ENCODE results near the gene HBM. TPM values are rescaled to one million over a fixed set of nuclear protein-coding genes. Genes with fewer than 3 reads are reported as not detected.
"Not testable (repeated sequence)": the region's sequence is repeated elsewhere in the genome, so short reads cannot be mapped to it uniquely, and the experiment has no call there.

HBM gene
- total RNA-seq, 1 donor from 2014 or later, result not detected

DNA sequence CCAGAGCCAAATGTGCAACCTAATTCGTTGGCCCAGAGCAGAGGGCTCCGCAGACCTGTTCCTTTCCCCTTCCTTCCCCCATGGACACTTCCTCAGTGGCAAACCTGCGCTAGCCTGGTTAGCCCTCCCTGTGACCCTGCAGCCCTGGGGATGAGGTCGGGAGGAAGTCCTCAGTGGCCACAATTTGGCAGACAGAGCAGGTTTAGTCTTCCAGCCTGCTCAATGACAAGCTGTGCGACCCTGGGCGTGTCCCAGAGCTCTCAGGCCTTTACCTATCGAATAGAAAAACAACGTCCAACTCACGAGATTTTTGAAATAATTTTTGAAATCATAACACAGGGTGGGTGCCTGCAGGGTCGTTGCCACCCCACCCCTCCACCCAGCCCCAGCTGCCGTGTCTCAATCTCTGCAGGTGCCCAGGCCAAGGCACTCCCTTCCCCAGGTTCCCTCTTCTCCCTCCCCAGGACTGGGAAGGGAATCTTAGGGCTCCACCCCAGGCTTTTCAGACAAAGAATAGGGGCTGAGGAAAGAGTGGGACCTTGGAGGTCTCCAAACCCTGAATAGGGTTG is 1.4 kb downstream of the HBM start:
- H3K4me1 Mint-ChIP-seq (ENCODE audit: unreplicated experiment), result no peaks in the 10 kb centered on the region
- H3K4me3 Mint-ChIP-seq (ENCODE audit: unreplicated experiment), result no peak overlapping the region
- H3K27ac Mint-ChIP-seq (ENCODE audit: unreplicated experiment), result no peak overlapping the region
- H3K9me3 Mint-ChIP-seq (ENCODE audit: unreplicated experiment), result no peaks in the 10 kb centered on the region
- H3K27me3 Mint-ChIP-seq (ENCODE audit: unreplicated experiment), result peaks cover 28% of the 10 kb centered on the region
- TF ChIP-seq, protein P1, sequence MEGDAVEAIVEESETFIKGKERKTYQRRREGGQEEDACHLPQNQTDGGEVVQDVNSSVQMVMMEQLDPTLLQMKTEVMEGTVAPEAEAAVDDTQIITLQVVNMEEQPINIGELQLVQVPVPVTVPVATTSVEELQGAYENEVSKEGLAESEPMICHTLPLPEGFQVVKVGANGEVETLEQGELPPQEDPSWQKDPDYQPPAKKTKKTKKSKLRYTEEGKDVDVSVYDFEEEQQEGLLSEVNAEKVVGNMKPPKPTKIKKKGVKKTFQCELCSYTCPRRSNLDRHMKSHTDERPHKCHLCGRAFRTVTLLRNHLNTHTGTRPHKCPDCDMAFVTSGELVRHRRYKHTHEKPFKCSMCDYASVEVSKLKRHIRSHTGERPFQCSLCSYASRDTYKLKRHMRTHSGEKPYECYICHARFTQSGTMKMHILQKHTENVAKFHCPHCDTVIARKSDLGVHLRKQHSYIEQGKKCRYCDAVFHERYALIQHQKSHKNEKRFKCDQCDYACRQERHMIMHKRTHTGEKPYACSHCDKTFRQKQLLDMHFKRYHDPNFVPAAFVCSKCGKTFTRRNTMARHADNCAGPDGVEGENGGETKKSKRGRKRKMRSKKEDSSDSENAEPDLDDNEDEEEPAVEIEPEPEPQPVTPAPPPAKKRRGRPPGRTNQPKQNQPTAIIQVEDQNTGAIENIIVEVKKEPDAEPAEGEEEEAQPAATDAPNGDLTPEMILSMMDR (IDR thresholded peaks at IDR 0.05; ENCODE audit: unreplicated experiment), result no peak
- H3K36me3 Mint-ChIP-seq (ENCODE audit: low read depth, unreplicated experiment), result peaks cover 3% of the 10 kb centered on the region
- DNase-seq (ENCODE audit: low spot score), result no peak

GRCh38 chr16:168424-168823 is 2.6 kb downstream of the HBM start:
- Mint-ChIP-seq H3K36me3 (ENCODE audit: low read depth, unreplicated experiment) (peaks cover 3% of the 10 kb centered on the region), H3K27ac (ENCODE audit: unreplicated experiment) (no peak overlapping the region), H3K4me3 (ENCODE audit: unreplicated experiment) (no peak overlapping the region), H3K27me3 (ENCODE audit: unreplicated experiment) (peaks cover 28% of the 10 kb centered on the region), H3K4me1 (ENCODE audit: unreplicated experiment) (no peaks in the 10 kb centered on the region), H3K9me3 (ENCODE audit: unreplicated experiment) (no peaks in the 10 kb centered on the region)
- DNase-seq (ENCODE audit: low spot score), result no peak
- TF ChIP-seq, protein P1 (IDR thresholded peaks at IDR 0.05; ENCODE audit: unreplicated experiment), result no peak

GRCh38 chr16:169014-169413 is 3.2 kb downstream of the HBM start:
- Mint-ChIP-seq H3K36me3 (ENCODE audit: low read depth, unreplicated experiment) (peaks cover 3% of the 10 kb centered on the region), H3K27ac (ENCODE audit: unreplicated experiment) (no peak overlapping the region), H3K9me3 (ENCODE audit: unreplicated experiment) (no peaks in the 10 kb centered on the region), H3K27me3 (ENCODE audit: unreplicated experiment) (peaks cover 28% of the 10 kb centered on the region), H3K4me1 (ENCODE audit: unreplicated experiment) (no peaks in the 10 kb centered on the region), H3K4me3 (ENCODE audit: unreplicated experiment) (no peak overlapping the region)
- TF ChIP-seq, protein P1 (IDR thresholded peaks at IDR 0.05; ENCODE audit: unreplicated experiment), result no peak
- no peak for DNase-seq (ENCODE audit: low spot score)

GRCh38 chr16:170088-170507 is 4.3 kb downstream of the HBM start:
- H3K4me3 Mint-ChIP-seq (ENCODE audit: unreplicated experiment); H3K9me3 Mint-ChIP-seq (ENCODE audit: unreplicated experiment); H3K36me3 Mint-ChIP-seq (ENCODE audit: low read depth, unreplicated experiment); H3K27ac Mint-ChIP-seq (ENCODE audit: unreplicated experiment); H3K4me1 Mint-ChIP-seq (ENCODE audit: unreplicated experiment): not testable (repeated sequence)
- DNase-seq (ENCODE audit: low spot score), result peak; percentile 33
- peaks cover 33% of the 10 kb centered on the region for H3K27me3 Mint-ChIP-seq (ENCODE audit: unreplicated experiment)

DNA sequence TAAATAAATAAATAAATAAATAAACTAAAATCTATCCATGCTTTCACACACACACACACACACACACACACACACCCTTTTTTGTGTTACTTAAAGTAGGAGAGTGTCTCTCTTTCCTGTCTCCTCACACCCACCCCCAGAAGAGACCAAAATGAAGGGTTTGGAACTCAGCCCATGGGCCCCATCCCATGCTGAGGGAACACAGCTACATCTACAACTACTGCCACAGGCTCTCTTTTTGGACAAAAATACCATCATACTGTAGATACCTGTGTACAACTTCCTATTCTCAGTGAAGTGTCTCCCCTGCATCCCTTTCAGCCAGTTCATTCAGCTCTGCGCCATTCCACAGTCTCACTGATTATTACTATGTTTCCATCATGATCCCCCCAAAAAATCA is 5.0 kb downstream of the HBM start:
- Mint-ChIP-seq H3K27ac (ENCODE audit: unreplicated experiment) (no peak overlapping the region), H3K4me3 (ENCODE audit: unreplicated experiment) (peak overlapping the region; percentile 31)

DNA sequence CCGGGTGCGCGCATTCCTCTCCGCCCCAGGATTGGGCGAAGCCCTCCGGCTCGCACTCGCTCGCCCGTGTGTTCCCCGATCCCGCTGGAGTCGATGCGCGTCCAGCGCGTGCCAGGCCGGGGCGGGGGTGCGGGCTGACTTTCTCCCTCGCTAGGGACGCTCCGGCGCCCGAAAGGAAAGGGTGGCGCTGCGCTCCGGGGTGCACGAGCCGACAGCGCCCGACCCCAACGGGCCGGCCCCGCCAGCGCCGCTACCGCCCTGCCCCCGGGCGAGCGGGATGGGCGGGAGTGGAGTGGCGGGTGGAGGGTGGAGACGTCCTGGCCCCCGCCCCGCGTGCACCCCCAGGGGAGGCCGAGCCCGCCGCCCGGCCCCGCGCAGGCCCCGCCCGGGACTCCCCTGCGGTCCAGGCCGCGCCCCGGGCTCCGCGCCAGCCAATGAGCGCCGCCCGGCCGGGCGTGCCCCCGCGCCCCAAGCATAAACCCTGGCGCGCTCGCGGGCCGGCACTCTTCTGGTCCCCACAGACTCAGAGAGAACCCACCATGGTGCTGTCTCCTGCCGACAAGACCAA is 6.7 kb downstream of the HBM start, which contains the start of gene HBA2:
Gene HBA2 (plus strand): TSS at position 503 of the 568 bp plus-strand sequence. CDS start 37 bp downstream, at position 540.
- not testable (repeated sequence) for H3K4me3 Mint-ChIP-seq (ENCODE audit: unreplicated experiment); H3K9me3 Mint-ChIP-seq (ENCODE audit: unreplicated experiment); H3K36me3 Mint-ChIP-seq (ENCODE audit: low read depth, unreplicated experiment); H3K27ac Mint-ChIP-seq (ENCODE audit: unreplicated experiment); H3K4me1 Mint-ChIP-seq (ENCODE audit: unreplicated experiment); DNase-seq (ENCODE audit: low spot score)
- H3K27me3 Mint-ChIP-seq (ENCODE audit: unreplicated experiment), result peaks cover 28% of the 10 kb centered on the region

More for the DNA sequence above, 5.0 kb downstream of the HBM start:
- Mint-ChIP-seq H3K36me3 (ENCODE audit: low read depth, unreplicated experiment) (peaks cover 3% of the 10 kb centered on the region), H3K4me1 (ENCODE audit: unreplicated experiment) (peaks cover 3% of the 10 kb centered on the region), H3K27me3 (ENCODE audit: unreplicated experiment) (peaks cover 31% of the 10 kb centered on the region), H3K9me3 (ENCODE audit: unreplicated experiment) (no peaks in the 10 kb centered on the region)
- TF ChIP-seq, protein P1 (IDR thresholded peaks at IDR 0.05; ENCODE audit: unreplicated experiment), result no peak
- DNase-seq (ENCODE audit: low spot score), result no peak

DNA sequence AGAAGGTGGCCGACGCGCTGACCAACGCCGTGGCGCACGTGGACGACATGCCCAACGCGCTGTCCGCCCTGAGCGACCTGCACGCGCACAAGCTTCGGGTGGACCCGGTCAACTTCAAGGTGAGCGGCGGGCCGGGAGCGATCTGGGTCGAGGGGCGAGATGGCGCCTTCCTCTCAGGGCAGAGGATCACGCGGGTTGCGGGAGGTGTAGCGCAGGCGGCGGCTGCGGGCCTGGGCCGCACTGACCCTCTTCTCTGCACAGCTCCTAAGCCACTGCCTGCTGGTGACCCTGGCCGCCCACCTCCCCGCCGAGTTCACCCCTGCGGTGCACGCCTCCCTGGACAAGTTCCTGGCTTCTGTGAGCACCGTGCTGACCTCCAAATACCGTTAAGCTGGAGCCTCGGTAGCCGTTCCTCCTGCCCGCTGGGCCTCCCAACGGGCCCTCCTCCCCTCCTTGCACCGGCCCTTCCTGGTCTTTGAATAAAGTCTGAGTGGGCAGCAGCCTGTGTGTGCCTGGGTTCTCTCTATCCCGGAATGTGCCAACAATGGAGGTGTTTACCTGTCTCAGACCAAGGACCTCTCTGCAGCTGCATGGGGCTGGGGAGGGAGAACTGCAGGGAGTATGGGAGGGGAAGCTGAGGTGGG is 7.6 kb downstream of the HBM start:
- not testable (repeated sequence) for H3K36me3 Mint-ChIP-seq (ENCODE audit: low read depth, unreplicated experiment); DNase-seq (ENCODE audit: low spot score); H3K4me3 Mint-ChIP-seq (ENCODE audit: unreplicated experiment); H3K9me3 Mint-ChIP-seq (ENCODE audit: unreplicated experiment); H3K4me1 Mint-ChIP-seq (ENCODE audit: unreplicated experiment); H3K27ac Mint-ChIP-seq (ENCODE audit: unreplicated experiment)
- H3K27me3 Mint-ChIP-seq (ENCODE audit: unreplicated experiment), result peaks cover 34% of the 10 kb centered on the region

All from endothelial cell (in vitro differentiated cells).